ENCODE measurements around the gene CARD19.
"Not testable (repeated sequence)": the region's sequence is repeated elsewhere in the genome, so short reads cannot be mapped to it uniquely, and the experiment has no call there.

The CARD19 gene

DNA sequence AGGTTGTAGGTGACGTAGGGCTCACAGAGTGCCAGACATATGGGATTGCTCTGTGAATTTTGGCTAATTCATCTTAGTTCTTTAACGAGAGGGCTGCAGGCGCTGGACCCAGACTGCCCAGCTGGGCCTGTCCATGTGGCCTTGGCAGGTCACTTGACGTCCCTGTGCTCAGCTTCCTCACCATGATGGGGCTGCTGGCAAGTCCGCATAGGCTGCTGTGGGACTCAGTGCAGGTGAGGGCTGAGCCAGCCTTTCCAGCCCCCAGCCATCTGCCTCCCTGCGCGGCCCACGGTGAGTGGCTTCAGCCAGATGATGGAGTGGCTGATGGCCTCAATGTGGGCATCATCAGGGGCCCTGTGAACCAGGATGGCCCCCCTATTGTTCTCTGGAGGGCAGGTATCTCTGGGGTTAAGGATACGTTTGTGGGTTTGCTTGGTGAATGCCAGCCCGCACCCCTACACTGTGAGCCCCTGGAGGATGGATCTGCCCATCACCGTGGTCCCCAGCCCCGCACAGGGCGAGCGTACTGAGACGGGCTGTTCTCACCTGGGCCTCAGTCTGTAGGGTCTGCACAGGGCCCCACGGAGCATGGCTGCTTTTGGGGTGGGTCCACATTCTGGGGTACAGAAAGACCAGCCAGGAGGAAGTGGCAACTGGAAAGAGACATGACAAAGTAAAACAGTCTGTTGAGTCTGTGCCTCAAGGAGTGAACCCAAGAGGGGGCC lies 3.7 kb downstream of the CARD19 start:
- Histone ChIP-seq H3K9ac (ENCODE audit: low read depth, low read length, poor library complexity) (no peak overlapping the region), H3K27ac (replicated peaks; ENCODE audit: low read length) (no peak overlapping the region), H3K4me1 (ENCODE audit: control insufficient read depth in 2 of 2, insufficient read depth in 1 of 2, low read depth in 1 of 2, low read length in 2 of 2) (peaks cover 5 to 10% of the 10 kb centered on the region in 2 donors), H3K14ac (ENCODE audit: low read length) (peak overlapping the region; percentile 67), H2BK120ac (ENCODE audit: low read depth, low read length) (no peak overlapping the region), H2BK5ac (ENCODE audit: low read length) (peak overlapping the region; percentile 11), H3K27me3 (ENCODE audit: control insufficient read depth in 3 of 3, insufficient read depth in 3 of 3, low read depth in 1 of 3, low read length in 3 of 3) (peaks cover 0 to 5% (median 0%) of the 10 kb centered on the region in 3 experiments), H2AK5ac (ENCODE audit: low read depth, low read length) (peak overlapping the region; percentile 41), H3K9me3 (replicated peaks in 1 of 2; ENCODE audit: control insufficient read depth in 2 of 2, insufficient read depth in 1 of 2, low read depth in 1 of 2, low read length in 2 of 2) (peaks cover 0 to 14% of the 10 kb centered on the region in 2 donors), H4K8ac (ENCODE audit: low read depth, low read length) (no peak overlapping the region), H3K79me1 (ENCODE audit: low read depth, low read length) (peaks cover 2% of the 10 kb centered on the region), H3K23ac (ENCODE audit: low read depth, low read length, poor library complexity) (peak overlapping the region; percentile 2), H3K36me3 (replicated peaks in 1 of 2; ENCODE audit: control insufficient read depth in 2 of 2, insufficient read depth in 2 of 2, low read length in 2 of 2) (no peaks in the 10 kb centered on the region), H2BK12ac (ENCODE audit: low read length) (no peak overlapping the region), H3K18ac (ENCODE audit: low read length) (no peak overlapping the region), H3K4me3 (ENCODE audit: low read length in 2 of 2) (no peak overlapping the region), H2BK15ac (ENCODE audit: low read length) (peak overlapping the region; percentile 15), H4K91ac (ENCODE audit: low read depth, low read length, poor library complexity) (no peak overlapping the region), H2AFZ (ENCODE audit: low read length) (no peak overlapping the region), H3K4me2 (ENCODE audit: insufficient read depth, low read length, poor library complexity, severe bottlenecking) (no peak overlapping the region), H3K4ac (ENCODE audit: low read length) (no peak overlapping the region)
- DNase-seq (ENCODE audit: low spot score) = no peak
- WGBS, 2 donors (ENCODE audit: extremely low coverage in 2 of 2, insufficient read length in 2 of 2, insufficient replicate concordance in 1 of 2) = no CpG with 5 or more reads among the region's 16 CpGs

GRCh38 chr9:93100276-93100636 lies 4.2 kb downstream of the CARD19 start:
- no peak for DNase-seq (ENCODE audit: low spot score)
- Histone ChIP-seq H2BK120ac (ENCODE audit: low read depth, low read length) (no peak overlapping the region), H4K91ac (ENCODE audit: low read depth, low read length, poor library complexity) (no peak overlapping the region), H2BK12ac (ENCODE audit: low read length) (no peak overlapping the region), H3K4me3 (ENCODE audit: low read length in 2 of 2) (no peak overlapping the region), H3K4me2 (ENCODE audit: insufficient read depth, low read length, poor library complexity, severe bottlenecking) (no peak overlapping the region), H3K27ac (replicated peaks; ENCODE audit: low read length) (no peak overlapping the region), H3K14ac (ENCODE audit: low read length) (no peak overlapping the region), H2BK15ac (ENCODE audit: low read length) (peak overlapping the region; percentile 15), H3K18ac (ENCODE audit: low read length) (no peak overlapping the region), H3K9me3 (replicated peaks in 1 of 2; ENCODE audit: control insufficient read depth in 2 of 2, insufficient read depth in 1 of 2, low read depth in 1 of 2, low read length in 2 of 2) (peaks cover 0 to 14% of the 10 kb centered on the region in 2 donors), H3K23ac (ENCODE audit: low read depth, low read length, poor library complexity) (no peak overlapping the region), H3K9ac (ENCODE audit: low read depth, low read length, poor library complexity) (no peak overlapping the region), H4K8ac (ENCODE audit: low read depth, low read length) (no peak overlapping the region), H3K4me1 (ENCODE audit: control insufficient read depth in 2 of 2, insufficient read depth in 1 of 2, low read depth in 1 of 2, low read length in 2 of 2) (peaks cover 5 to 10% of the 10 kb centered on the region in 2 donors), H3K4ac (ENCODE audit: low read length) (no peak overlapping the region), H3K79me1 (ENCODE audit: low read depth, low read length) (peaks cover 2% of the 10 kb centered on the region), H2BK5ac (ENCODE audit: low read length) (peak overlapping the region; percentile 11), H3K36me3 (replicated peaks in 1 of 2; ENCODE audit: control insufficient read depth in 2 of 2, insufficient read depth in 2 of 2, low read length in 2 of 2) (no peaks in the 10 kb centered on the region), H2AFZ (ENCODE audit: low read length) (no peak overlapping the region), H2AK5ac (ENCODE audit: low read depth, low read length) (no peak overlapping the region), H3K27me3 (ENCODE audit: control insufficient read depth in 3 of 3, insufficient read depth in 3 of 3, low read depth in 1 of 3, low read length in 3 of 3) (peaks cover 0 to 5% (median 0%) of the 10 kb centered on the region in 3 experiments)
- no CpG with 5 or more reads among the region's 8 CpGs for WGBS, 2 donors (ENCODE audit: extremely low coverage in 2 of 2, insufficient read length in 2 of 2, insufficient replicate concordance in 1 of 2)

DNA sequence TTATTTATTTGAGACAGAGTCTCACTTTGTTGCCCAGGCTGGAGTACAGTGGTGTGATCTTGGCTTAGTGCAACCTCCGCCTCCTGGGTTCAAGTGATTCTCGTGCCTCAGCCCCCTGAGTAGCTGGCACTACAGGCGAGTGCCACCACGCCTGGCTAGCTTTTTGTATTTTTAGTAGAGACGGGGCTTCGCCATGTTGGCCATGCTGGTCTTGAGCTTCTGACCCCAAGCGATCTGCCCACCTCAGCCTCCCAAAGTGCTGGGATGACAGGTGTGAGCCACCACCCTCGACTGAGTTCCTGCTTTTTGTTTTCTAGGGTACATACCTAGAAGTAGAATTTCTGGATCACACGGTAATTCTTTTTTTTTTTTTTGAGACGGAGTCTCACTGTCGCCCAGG lies 5.1 kb downstream of the CARD19 start:
- not testable (repeated sequence) for H4K91ac ChIP-seq (ENCODE audit: low read depth, low read length, poor library complexity); H2BK5ac ChIP-seq (ENCODE audit: low read length); H3K27me3 ChIP-seq (ENCODE audit: control insufficient read depth in 3 of 3, insufficient read depth in 3 of 3, low read depth in 1 of 3, low read length in 3 of 3); H2AFZ ChIP-seq (ENCODE audit: low read length); H4K8ac ChIP-seq (ENCODE audit: low read depth, low read length); H2BK15ac ChIP-seq (ENCODE audit: low read length); H3K14ac ChIP-seq (ENCODE audit: low read length); H3K4me3 ChIP-seq (ENCODE audit: low read length in 2 of 2); H2BK12ac ChIP-seq (ENCODE audit: low read length); H3K4ac ChIP-seq (ENCODE audit: low read length); H2AK5ac ChIP-seq (ENCODE audit: low read depth, low read length); H3K27ac ChIP-seq (replicated peaks; ENCODE audit: low read length); H3K4me2 ChIP-seq (ENCODE audit: insufficient read depth, low read length, poor library complexity, severe bottlenecking); H3K4me1 ChIP-seq (ENCODE audit: control insufficient read depth in 2 of 2, insufficient read depth in 1 of 2, low read depth in 1 of 2, low read length in 2 of 2); H3K18ac ChIP-seq (ENCODE audit: low read length); DNase-seq (ENCODE audit: low spot score); H3K9ac ChIP-seq (ENCODE audit: low read depth, low read length, poor library complexity); H3K79me1 ChIP-seq (ENCODE audit: low read depth, low read length); H2BK120ac ChIP-seq (ENCODE audit: low read depth, low read length); H3K23ac ChIP-seq (ENCODE audit: low read depth, low read length, poor library complexity); H3K36me3 ChIP-seq (replicated peaks in 1 of 2; ENCODE audit: control insufficient read depth in 2 of 2, insufficient read depth in 2 of 2, low read length in 2 of 2)
- peaks cover 0 to 14% of the 10 kb centered on the region in 2 donors for H3K9me3 ChIP-seq (replicated peaks in 1 of 2; ENCODE audit: control insufficient read depth in 2 of 2, insufficient read depth in 1 of 2, low read depth in 1 of 2, low read length in 2 of 2)
- no CpG with 5 or more reads among the region's 11 CpGs for WGBS, 2 donors (ENCODE audit: extremely low coverage in 2 of 2, insufficient read length in 2 of 2, insufficient replicate concordance in 1 of 2)

GRCh38 chr9:93105620-93106019 lies 9.6 kb downstream of the CARD19 start:
- H3K4ac ChIP-seq (ENCODE audit: low read length) = no peak overlapping the region
- H3K27ac ChIP-seq (replicated peaks; ENCODE audit: low read length) = no peak overlapping the region
- peaks cover 0 to under 1% of the 10 kb centered on the region in 2 donors for H3K36me3 ChIP-seq (replicated peaks in 1 of 2; ENCODE audit: control insufficient read depth in 2 of 2, insufficient read depth in 2 of 2, low read length in 2 of 2)
- H2AFZ ChIP-seq (ENCODE audit: low read length) = no peak overlapping the region
- H3K4me1 ChIP-seq (ENCODE audit: control insufficient read depth in 2 of 2, insufficient read depth in 1 of 2, low read depth in 1 of 2, low read length in 2 of 2) = no peaks in the 10 kb centered on the region
- no peak overlapping the region for H3K18ac ChIP-seq (ENCODE audit: low read length)
- no peak overlapping the region for H4K8ac ChIP-seq (ENCODE audit: low read depth, low read length)
- no peak overlapping the region for H3K23ac ChIP-seq (ENCODE audit: low read depth, low read length, poor library complexity)
- no peak overlapping the region for H3K4me3 ChIP-seq (ENCODE audit: low read length in 2 of 2)
- no peak overlapping the region for H2BK5ac ChIP-seq (ENCODE audit: low read length)
- H3K9me3 ChIP-seq (replicated peaks in 1 of 2; ENCODE audit: control insufficient read depth in 2 of 2, insufficient read depth in 1 of 2, low read depth in 1 of 2, low read length in 2 of 2) = peaks cover 0 to 14% of the 10 kb centered on the region in 2 donors
- no peak overlapping the region for H2BK120ac ChIP-seq (ENCODE audit: low read depth, low read length)
- H3K9ac ChIP-seq (ENCODE audit: low read depth, low read length, poor library complexity) = no peak overlapping the region
- no peak for DNase-seq (ENCODE audit: low spot score)
- peaks cover 2% of the 10 kb centered on the region for H3K79me1 ChIP-seq (ENCODE audit: low read depth, low read length)
- no peaks in the 10 kb centered on the region for H3K27me3 ChIP-seq (ENCODE audit: control insufficient read depth in 3 of 3, insufficient read depth in 3 of 3, low read depth in 1 of 3, low read length in 3 of 3)
- H3K4me2 ChIP-seq (ENCODE audit: insufficient read depth, low read length, poor library complexity, severe bottlenecking) = no peak overlapping the region
- no peak overlapping the region for H4K91ac ChIP-seq (ENCODE audit: low read depth, low read length, poor library complexity)
- H3K14ac ChIP-seq (ENCODE audit: low read length) = no peak overlapping the region
- no peak overlapping the region for H2BK15ac ChIP-seq (ENCODE audit: low read length)
- no peak overlapping the region for H2BK12ac ChIP-seq (ENCODE audit: low read length)
- WGBS, 2 donors (ENCODE audit: extremely low coverage in 2 of 2, insufficient read length in 2 of 2, insufficient replicate concordance in 1 of 2) = no CpG with 5 or more reads among the region's 1 CpG
- H2AK5ac ChIP-seq (ENCODE audit: low read depth, low read length) = no peak overlapping the region
